ENCODE results near the gene C15orf62.

Gene C15orf62

GRCh38 chr15:40772014-40772413 is 2.2 kb downstream of the C15orf62 start:
- no peak overlapping the region for H2BK12ac ChIP-seq (ENCODE audit: low read length)
- no peaks in the 10 kb centered on the region for H3K27me3 ChIP-seq (ENCODE audit: insufficient read depth, low read length)
- H3K4ac ChIP-seq (ENCODE audit: low read depth, low read length) = no peak overlapping the region
- H2AK5ac ChIP-seq (ENCODE audit: low read length) = no peak overlapping the region
- H2AFZ ChIP-seq (ENCODE audit: insufficient read depth, low read length, poor library complexity) = no peak overlapping the region
- no peak overlapping the region for H3K4me2 ChIP-seq (ENCODE audit: low read length)
- H3K4me3 ChIP-seq (ENCODE audit: low read depth, low read length) = no peak overlapping the region
- H4K91ac ChIP-seq (ENCODE audit: low read depth, low read length) = no peak overlapping the region
- H2BK120ac ChIP-seq (ENCODE audit: insufficient read depth, low read length, poor library complexity) = no peak overlapping the region
- no peak for DNase-seq
- no peak overlapping the region for H4K8ac ChIP-seq (ENCODE audit: low read depth, low read length)
- H3K9ac ChIP-seq (ENCODE audit: low read length) = no peak overlapping the region
- H3K36me3 ChIP-seq (ENCODE audit: control insufficient read depth in 1 of 2, insufficient read depth in 2 of 2, low read length in 2 of 2) = peaks cover 66 to 70% of the 10 kb centered on the region in 2 experiments
- no peak overlapping the region for H3K27ac ChIP-seq (ENCODE audit: low read depth, low read length)
- no peak overlapping the region for H3K18ac ChIP-seq (ENCODE audit: low read length)
- no peak overlapping the region for H2BK5ac ChIP-seq (ENCODE audit: low read depth, low read length, poor library complexity)
- no peak overlapping the region for H4K12ac ChIP-seq (ENCODE audit: low read depth, low read length)
- no peaks in the 10 kb centered on the region for H3K79me1 ChIP-seq (ENCODE audit: low read length)
- H3K23ac ChIP-seq (ENCODE audit: low read length) = no peak overlapping the region
- WGBS (ENCODE audit: extremely low coverage, insufficient coverage, insufficient read length) = no CpG with 5 or more reads among the region's 13 CpGs
- H3K4me1 ChIP-seq (ENCODE audit: control insufficient read depth in 1 of 2, insufficient read depth in 2 of 2, low read length in 2 of 2) = peaks cover 0 to 3% of the 10 kb centered on the region in 2 experiments
- H3K14ac ChIP-seq (ENCODE audit: low read length) = no peak overlapping the region
- H3K9me3 ChIP-seq (ENCODE audit: insufficient read depth, low read depth, low read length) = peaks cover 2% of the 10 kb centered on the region
- H3K79me2 ChIP-seq (ENCODE audit: control insufficient read depth, insufficient read depth, low read length, poor library complexity) = no peaks in the 10 kb centered on the region

DNA sequence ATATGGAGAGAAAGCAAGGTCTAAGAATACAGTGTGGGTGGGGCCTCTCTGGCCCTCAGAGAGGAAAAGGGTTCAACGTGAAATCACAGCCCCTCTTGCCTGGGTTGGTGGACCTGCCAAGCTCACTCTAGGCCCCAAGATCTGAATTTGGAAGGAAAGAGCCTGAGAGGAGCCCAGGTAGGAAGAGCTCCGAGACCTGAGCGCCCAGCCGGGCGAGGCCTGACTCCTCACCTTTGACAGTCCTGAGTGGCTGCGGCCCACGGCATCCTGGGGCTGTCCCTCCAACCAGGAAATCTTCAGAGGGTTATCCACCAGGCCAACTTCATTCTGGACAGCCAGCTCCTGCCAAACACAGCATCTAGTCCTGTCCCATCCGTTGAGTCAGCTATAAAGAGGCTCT is 3.7 kb downstream of the C15orf62 start:
- peaks cover 55 to 59% of the 10 kb centered on the region in 2 experiments for H3K36me3 ChIP-seq (ENCODE audit: control insufficient read depth in 1 of 2, insufficient read depth in 2 of 2, low read length in 2 of 2)
- no peak overlapping the region for H4K8ac ChIP-seq (ENCODE audit: low read depth, low read length)
- DNase-seq = no peak
- H2BK5ac ChIP-seq (ENCODE audit: low read depth, low read length, poor library complexity) = no peak overlapping the region
- no peak overlapping the region for H3K14ac ChIP-seq (ENCODE audit: low read length)
- H3K4me2 ChIP-seq (ENCODE audit: low read length) = no peak overlapping the region
- H3K4me3 ChIP-seq (ENCODE audit: low read depth, low read length) = no peak overlapping the region
- H2AFZ ChIP-seq (ENCODE audit: insufficient read depth, low read length, poor library complexity) = no peak overlapping the region
- H3K79me2 ChIP-seq (ENCODE audit: control insufficient read depth, insufficient read depth, low read length, poor library complexity) = no peaks in the 10 kb centered on the region
- H3K18ac ChIP-seq (ENCODE audit: low read length) = no peak overlapping the region
- no peak overlapping the region for H2BK12ac ChIP-seq (ENCODE audit: low read length)
- H3K4me1 ChIP-seq (ENCODE audit: control insufficient read depth in 1 of 2, insufficient read depth in 2 of 2, low read length in 2 of 2) = no peaks in the 10 kb centered on the region
- no peak overlapping the region for H3K4ac ChIP-seq (ENCODE audit: low read depth, low read length)
- no CpG with 5 or more reads among the region's 8 CpGs for WGBS (ENCODE audit: extremely low coverage, insufficient coverage, insufficient read length)
- peaks cover 2% of the 10 kb centered on the region for H3K9me3 ChIP-seq (ENCODE audit: insufficient read depth, low read depth, low read length)
- no peak overlapping the region for H2AK5ac ChIP-seq (ENCODE audit: low read length)
- H3K27me3 ChIP-seq (ENCODE audit: insufficient read depth, low read length) = no peaks in the 10 kb centered on the region
- no peak overlapping the region for H4K91ac ChIP-seq (ENCODE audit: low read depth, low read length)
- no peak overlapping the region for H3K27ac ChIP-seq (ENCODE audit: low read depth, low read length)
- no peak overlapping the region for H4K12ac ChIP-seq (ENCODE audit: low read depth, low read length)
- no peak overlapping the region for H3K23ac ChIP-seq (ENCODE audit: low read length)
- H2BK120ac ChIP-seq (ENCODE audit: insufficient read depth, low read length, poor library complexity) = no peak overlapping the region
- H3K79me1 ChIP-seq (ENCODE audit: low read length) = no peaks in the 10 kb centered on the region
- H3K9ac ChIP-seq (ENCODE audit: low read length) = no peak overlapping the region

DNA sequence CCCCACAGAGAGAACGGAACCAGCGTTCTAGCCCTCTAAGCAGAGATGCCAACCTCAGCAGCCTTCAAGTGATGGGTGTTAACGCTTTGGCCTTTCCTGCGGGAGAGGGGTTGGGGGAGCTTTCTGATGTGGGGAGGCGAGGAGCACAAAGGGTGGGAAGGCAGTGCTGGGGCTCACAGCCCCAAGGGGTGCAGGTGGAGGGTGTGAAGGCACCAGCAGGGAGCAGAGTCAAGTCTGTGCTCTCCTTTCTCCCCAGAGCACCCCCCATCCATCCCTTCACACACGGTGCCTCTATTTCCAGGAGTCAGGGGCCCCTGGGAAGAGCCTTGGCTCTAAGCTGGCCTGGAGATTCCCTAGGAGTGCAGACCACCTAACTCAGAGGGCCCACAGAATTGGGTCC is 4.1 kb downstream of the C15orf62 start:
- WGBS (ENCODE audit: extremely low coverage, insufficient coverage, insufficient read length) = no CpG with 5 or more reads among the region's 6 CpGs
- Histone ChIP-seq H3K4me3 (ENCODE audit: low read depth, low read length) (no peak overlapping the region), H3K4ac (ENCODE audit: low read depth, low read length) (no peak overlapping the region)

GRCh38 chr15:40775007-40775406 is 5.2 kb downstream of the C15orf62 start:
- no peak for DNase-seq

More for the DNA sequence above, 4.1 kb downstream of the C15orf62 start:
- H2AFZ ChIP-seq (ENCODE audit: insufficient read depth, low read length, poor library complexity) = no peak overlapping the region
- H3K27ac ChIP-seq (ENCODE audit: low read depth, low read length) = no peak overlapping the region
- H3K9me3 ChIP-seq (ENCODE audit: insufficient read depth, low read depth, low read length) = peaks cover 2% of the 10 kb centered on the region
- H3K4me2 ChIP-seq (ENCODE audit: low read length) = no peak overlapping the region
- H3K9ac ChIP-seq (ENCODE audit: low read length) = no peak overlapping the region
- no peaks in the 10 kb centered on the region for H3K79me2 ChIP-seq (ENCODE audit: control insufficient read depth, insufficient read depth, low read length, poor library complexity)
- H2BK5ac ChIP-seq (ENCODE audit: low read depth, low read length, poor library complexity) = no peak overlapping the region
- H2BK120ac ChIP-seq (ENCODE audit: insufficient read depth, low read length, poor library complexity) = no peak overlapping the region
- no peaks in the 10 kb centered on the region for H3K4me1 ChIP-seq (ENCODE audit: control insufficient read depth in 1 of 2, insufficient read depth in 2 of 2, low read length in 2 of 2)
- H4K12ac ChIP-seq (ENCODE audit: low read depth, low read length) = no peak overlapping the region
- no peaks in the 10 kb centered on the region for H3K79me1 ChIP-seq (ENCODE audit: low read length)
- H4K91ac ChIP-seq (ENCODE audit: low read depth, low read length) = no peak overlapping the region
- no peak for DNase-seq
- H3K27me3 ChIP-seq (ENCODE audit: insufficient read depth, low read length) = no peaks in the 10 kb centered on the region
- H3K18ac ChIP-seq (ENCODE audit: low read length) = no peak overlapping the region
- no peak overlapping the region for H3K14ac ChIP-seq (ENCODE audit: low read length)
- no peak overlapping the region for H2AK5ac ChIP-seq (ENCODE audit: low read length)
- no peak overlapping the region for H2BK12ac ChIP-seq (ENCODE audit: low read length)
- peaks cover 53 to 59% of the 10 kb centered on the region in 2 experiments for H3K36me3 ChIP-seq (ENCODE audit: control insufficient read depth in 1 of 2, insufficient read depth in 2 of 2, low read length in 2 of 2)
- no peak overlapping the region for H3K23ac ChIP-seq (ENCODE audit: low read length)
- H4K8ac ChIP-seq (ENCODE audit: low read depth, low read length) = no peak overlapping the region

More at GRCh38 chr15:40775007-40775406, 5.2 kb downstream of the C15orf62 start:
- H2AK5ac ChIP-seq (ENCODE audit: low read length) = no peak overlapping the region
- no peak overlapping the region for H4K91ac ChIP-seq (ENCODE audit: low read depth, low read length)
- H3K36me3 ChIP-seq (ENCODE audit: control insufficient read depth in 1 of 2, insufficient read depth in 2 of 2, low read length in 2 of 2) = peaks cover 62% of the 10 kb centered on the region in 2 experiments
- no peaks in the 10 kb centered on the region for H3K79me2 ChIP-seq (ENCODE audit: control insufficient read depth, insufficient read depth, low read length, poor library complexity)
- H3K9me3 ChIP-seq (ENCODE audit: insufficient read depth, low read depth, low read length) = peaks cover 2% of the 10 kb centered on the region
- no peaks in the 10 kb centered on the region for H3K4me1 ChIP-seq (ENCODE audit: control insufficient read depth in 1 of 2, insufficient read depth in 2 of 2, low read length in 2 of 2)
- H3K4me3 ChIP-seq (ENCODE audit: low read depth, low read length) = no peak overlapping the region
- no peak overlapping the region for H2AFZ ChIP-seq (ENCODE audit: insufficient read depth, low read length, poor library complexity)
- no peak overlapping the region for H2BK12ac ChIP-seq (ENCODE audit: low read length)
- no peak overlapping the region for H4K8ac ChIP-seq (ENCODE audit: low read depth, low read length)
- no peak overlapping the region for H3K18ac ChIP-seq (ENCODE audit: low read length)
- no CpG with 5 or more reads among the region's 10 CpGs for WGBS (ENCODE audit: extremely low coverage, insufficient coverage, insufficient read length)
- no peaks in the 10 kb centered on the region for H3K79me1 ChIP-seq (ENCODE audit: low read length)
- no peak overlapping the region for H3K9ac ChIP-seq (ENCODE audit: low read length)
- H3K27ac ChIP-seq (ENCODE audit: low read depth, low read length) = no peak overlapping the region
- no peak overlapping the region for H3K4me2 ChIP-seq (ENCODE audit: low read length)
- no peak overlapping the region for H4K12ac ChIP-seq (ENCODE audit: low read depth, low read length)
- no peak overlapping the region for H2BK5ac ChIP-seq (ENCODE audit: low read depth, low read length, poor library complexity)
- no peaks in the 10 kb centered on the region for H3K27me3 ChIP-seq (ENCODE audit: insufficient read depth, low read length)
- H2BK120ac ChIP-seq (ENCODE audit: insufficient read depth, low read length, poor library complexity) = no peak overlapping the region
- no peak overlapping the region for H3K23ac ChIP-seq (ENCODE audit: low read length)
- no peak overlapping the region for H3K14ac ChIP-seq (ENCODE audit: low read length)
- no peak overlapping the region for H3K4ac ChIP-seq (ENCODE audit: low read depth, low read length)

Data from trophoblast cell (in vitro differentiated cells and primary cell).